ENCODE data around the gene MAP10. TPM values are rescaled to one million over a fixed set of nuclear protein-coding genes. Genes with fewer than 3 reads are reported as not detected.

Gene MAP10
- total RNA-seq, 1 experiment from 2014 or later: 1.2 TPM

GRCh38 chr1:232813760-232814159 lies 8.5 kb downstream of the MAP10 start:
- Histone ChIP-seq H4K20me1 (ENCODE audit: control insufficient read depth, insufficient read depth, insufficient read length) (no peaks in the 10 kb centered on the region), H3K56ac (ENCODE audit: insufficient read length, low read depth, low read length) (no peak overlapping the region), H4K91ac (ENCODE audit: insufficient read length, low read depth, low read length) (no peak overlapping the region), H3K27me3 (ENCODE audit: insufficient read depth, low read length) (no peaks in the 10 kb centered on the region), H3T11ph (ENCODE audit: low read length) (no peak overlapping the region), H4K8ac (replicated peaks; ENCODE audit: insufficient read length, low read depth, low read length) (no peak overlapping the region), H3K23ac (ENCODE audit: insufficient read length, low read depth, low read length) (no peak overlapping the region), H2BK120ac (ENCODE audit: low read depth, low read length, poor library complexity, severe bottlenecking) (no peak overlapping the region), H2BK12ac (ENCODE audit: insufficient read length, low read depth, low read length) (no peak overlapping the region), H2BK20ac (ENCODE audit: low read depth, low read length, poor library complexity, severe bottlenecking) (no peak overlapping the region), H3K4ac (ENCODE audit: low read depth, low read length) (no peak overlapping the region), H3K27ac (ENCODE audit: insufficient read length, low read depth, low read length) (no peak overlapping the region), H3K18ac (ENCODE audit: insufficient read length, low read depth, low read length) (no peak overlapping the region), H3K14ac (ENCODE audit: insufficient read depth, low read length) (no peak overlapping the region), H3K79me2 (ENCODE audit: insufficient read depth, low read length) (no peaks in the 10 kb centered on the region), H3K4me2 (ENCODE audit: insufficient read depth, insufficient read length, low read length) (no peak overlapping the region), H2BK5ac (ENCODE audit: insufficient read length, low read length) (no peak overlapping the region), H3K9ac (ENCODE audit: extremely low read depth, insufficient read length, low read length) (no peak overlapping the region), H3K4me1 (ENCODE audit: insufficient read depth, low read length) (no peaks in the 10 kb centered on the region), H2AFZ (ENCODE audit: low read length) (no peak overlapping the region), H3K9me3 (ENCODE audit: control insufficient read depth, low read depth, low read length) (no peaks in the 10 kb centered on the region), H2BK15ac (ENCODE audit: low read depth, low read length) (no peak overlapping the region), H3K23me2 (ENCODE audit: insufficient read length, low read depth, low read length, poor library complexity, severe bottlenecking) (no peaks in the 10 kb centered on the region), H2AK5ac (ENCODE audit: insufficient read length, low read length) (no peak overlapping the region), H3K79me1 (ENCODE audit: insufficient read depth, low read depth, low read length, poor library complexity, severe bottlenecking) (no peaks in the 10 kb centered on the region), H4K5ac (ENCODE audit: insufficient read length, low read depth, low read length) (no peak overlapping the region)
- no peak for TF ChIP-seq CTCF (conservative IDR thresholded peaks at IDR 0.05)
- WGBS (ENCODE audit: extremely low coverage, insufficient read length, low lambda C conversion rate): no CpG with 5 or more reads among the region's 1 CpG
- 0 out of 4 replicates have a peak, but pooled peaks cover 0 to 2% of the 10 kb centered on the region in 2 experiments for H3K4me1 Mint-ChIP-seq
- no peak for DNase-seq
- no peaks in the 10 kb centered on the region for H3K36me3 Mint-ChIP-seq (ENCODE audit: insufficient read depth in 1 of 3, low read depth in 3 of 3)
- H3K27ac Mint-ChIP-seq: no peak overlapping the region
- no peaks in the 10 kb centered on the region for H3K9me3 Mint-ChIP-seq
- H3K27me3 Mint-ChIP-seq (ENCODE audit: low read depth): no peaks in the 10 kb centered on the region
- no peak overlapping the region for H3K4me3 Mint-ChIP-seq
